H1 (cell line): ENCODE data around the gene EPS8L1. TPM values are rescaled to one million over a fixed set of nuclear protein-coding genes. Genes with fewer than 3 reads are reported as not detected.

Experiments used
- CTCF ChIA-PET: fragments of 300-600 bp; sonication (Branson Sonifier 250); formaldehyde crosslinking; loops from one replicate; lab custom pipeline; 2021; ENCODE audit not compliant: partially characterized antibody; lab: Charles Lee
- POLR2A ChIA-PET: fragments of 300-600 bp; sonication (Branson Sonifier 250); formaldehyde crosslinking; loops from one replicate; lab custom pipeline; 2021; ENCODE audit warnings: inconsistent platforms; ENCODE audit not compliant: partially characterized antibody; lab: Charles Lee
- DNase-seq, 2 experiments: peaks; one replicate each; pipeline versions ENCODE4 v3.0.0 to v3.0.0-alpha.2; 2010 to 2022; ENCODE audit warnings: low spot score in 2 of 2, low read depth in 1 of 2, mixed read lengths in 1 of 2
- FAIRE-seq: peaks from 2 replicates; lab custom pipeline; 2011; peaks lifted over from hg19 to GRCh38; lab: Jason Lieb, UNC
- H2AFZ ChIP-seq: 2 replicates; pipeline ENCODE4 v1.8.1; 2012; ENCODE audit warnings: low read length, inconsistent platforms
- H2AK5ac ChIP-seq: 2 replicates; pipeline ENCODE4 v1.6.1; 2013; ENCODE audit warnings: low read depth, low read length
- H2BK120ac ChIP-seq: replicated peaks from 2 replicates; pipeline ENCODE3; 2013; ENCODE audit warnings: low read depth, low read length, inconsistent platforms
- H2BK12ac ChIP-seq: 2 replicates; pipeline ENCODE4 v1.6.1; 2013; ENCODE audit warnings: low read depth, low read length
- H2BK15ac ChIP-seq: 2 replicates; pipeline ENCODE4 v1.6.1; 2013; ENCODE audit warnings: low read length
- H2BK20ac ChIP-seq: 2 replicates; pipeline ENCODE4 v1.6.1; 2013; ENCODE audit warnings: low read length
- H2BK5ac ChIP-seq: 2 replicates; pipeline ENCODE4 v1.6.1; 2013; ENCODE audit warnings: low read depth, low read length
- H3K14ac ChIP-seq: 2 replicates; pipeline ENCODE4 v1.6.1; 2013; ENCODE audit warnings: inconsistent platforms; ENCODE audit not compliant: insufficient read length
- H3K18ac ChIP-seq: 2 replicates; pipeline ENCODE4 v1.6.1; 2013; ENCODE audit warnings: low read length; ENCODE audit errors: extremely low read depth
- H3K23ac ChIP-seq: 2 replicates; pipeline ENCODE4 v1.6.1; 2013; ENCODE audit warnings: inconsistent platforms; ENCODE audit not compliant: insufficient read length
- H3K23me2 ChIP-seq: 2 replicates; pipeline ENCODE4 v1.6.1; 2013; ENCODE audit warnings: low read depth, low read length
- H3K27ac ChIP-seq: 2 replicates; pipeline ENCODE4 v1.6.1; 2011; ENCODE audit warnings: low read depth, low read length, inconsistent platforms
- H3K27me3 ChIP-seq, 4 experiments: replicated peaks in 1 of 4; 1 replicate in 1 of 4; 2 replicates in 3 of 4; pipeline versions ENCODE4 v1.6.1 to v1.8.1; 2011 to 2013; ENCODE audit warnings: low read length in 3 of 4, mild to moderate bottlenecking in 3 of 4, inconsistent platforms in 2 of 4, mixed read lengths in 2 of 4, moderate library complexity in 1 of 4; ENCODE audit not compliant: control insufficient read depth in 3 of 4, insufficient read depth in 3 of 4; ENCODE audit errors: extremely low read depth in 1 of 4
- H3K36me3 ChIP-seq, 4 experiments: 2 replicates each; pipeline versions ENCODE4 v1.6.1 to v1.8.1; 2011 to 2013; ENCODE audit warnings: mild to moderate bottlenecking in 4 of 4, low read length in 3 of 4, moderate library complexity in 2 of 4, control low read depth in 1 of 4, inconsistent platforms in 1 of 4; ENCODE audit not compliant: insufficient read depth in 4 of 4, control insufficient read depth in 2 of 4
- H3K4ac ChIP-seq: replicated peaks from 2 replicates; pipeline ENCODE3; 2013; ENCODE audit warnings: low read length, low read depth, mixed read lengths, inconsistent platforms; ENCODE audit not compliant: insufficient read length
- H3K4me1 ChIP-seq, 4 experiments: replicated peaks in 1 of 4; 1 replicate in 1 of 4; 2 replicates in 3 of 4; pipeline versions ENCODE4 v1.6.1 to v1.8.1; 2011 to 2013; ENCODE audit warnings: low read length in 3 of 4, inconsistent platforms in 2 of 4, mixed read lengths in 1 of 4; ENCODE audit not compliant: insufficient read depth in 4 of 4, control insufficient read depth in 3 of 4
- H3K4me2 ChIP-seq, 2 experiments: 2 replicates each; pipeline versions ENCODE4 v1.6.1 to v1.8.1; 2011 to 2013; ENCODE audit warnings: low read depth in 2 of 2, low read length in 2 of 2, control low read depth in 1 of 2, inconsistent platforms in 1 of 2, mild to moderate bottlenecking in 1 of 2; ENCODE audit not compliant: insufficient read depth in 1 of 2
- H3K4me3 ChIP-seq, 4 experiments: fragments of 200-600, 300-600 bp in 1 of 4; sonication (generic), shearing (Covaris generic), sonication (Bioruptor Twin) in 1 of 4; 2 replicates each; pipeline versions ENCODE4 v1.5.1 to v1.8.1; 2011 to 2016; ENCODE audit warnings: low read length in 4 of 4, low read depth in 3 of 4, control low read depth in 2 of 4, inconsistent platforms in 2 of 4, mild to moderate bottlenecking in 2 of 4, mixed read lengths in 1 of 4, moderate library complexity in 1 of 4; ENCODE audit not compliant: insufficient read depth in 2 of 4; ENCODE audit errors: extremely low read depth in 1 of 4
- H3K56ac ChIP-seq: replicated peaks from 2 replicates; pipeline ENCODE3; 2013; ENCODE audit warnings: low read depth, mild to moderate bottlenecking, mixed read lengths, low read length, inconsistent platforms; ENCODE audit not compliant: insufficient read length
- H3K79me1 ChIP-seq: 2 replicates; pipeline ENCODE4 v1.6.1; 2013; ENCODE audit warnings: low read depth, low read length, control low read depth
- H3K79me2 ChIP-seq, 2 experiments: 2 replicates each; pipeline versions ENCODE4 v1.6.1 to v1.8.1; 2012 to 2013; ENCODE audit warnings: low read length in 2 of 2, mild to moderate bottlenecking in 2 of 2, inconsistent platforms in 1 of 2; ENCODE audit not compliant: insufficient read depth in 2 of 2, control insufficient read depth in 1 of 2
- H3K9ac ChIP-seq, 4 experiments: replicated peaks in 1 of 4; 1 replicate in 1 of 4; 2 replicates in 3 of 4; pipeline versions ENCODE4 v1.6.1 to v1.8.1; 2011 to 2013; ENCODE audit warnings: low read depth in 3 of 4, low read length in 3 of 4, control low read depth in 2 of 4, mild to moderate bottlenecking in 2 of 4, moderate library complexity in 2 of 4, inconsistent platforms in 1 of 4; ENCODE audit errors: extremely low read depth in 1 of 4
- H3K9me3 ChIP-seq, 2 experiments: 2 replicates each; pipeline versions ENCODE4 v1.6.1 to v1.8.1; 2012 to 2013; ENCODE audit warnings: mild to moderate bottlenecking in 2 of 2, moderate library complexity in 2 of 2, control low read depth in 1 of 2, inconsistent platforms in 1 of 2, low read depth in 1 of 2, low read length in 1 of 2, mixed read lengths in 1 of 2; ENCODE audit not compliant: insufficient read depth in 2 of 2
- H4K20me1 ChIP-seq, 2 experiments: replicated peaks in 1 of 2; 2 replicates each; pipeline versions ENCODE3 to v1.8.1; 2011 to 2013; ENCODE audit warnings: inconsistent platforms in 2 of 2, low read length in 2 of 2, mild to moderate bottlenecking in 1 of 2; ENCODE audit not compliant: insufficient read depth in 2 of 2, control insufficient read depth in 1 of 2
- H4K5ac ChIP-seq: 2 replicates; pipeline ENCODE4 v1.6.1; 2013; ENCODE audit warnings: low read length, low read depth, mixed read lengths, inconsistent platforms; ENCODE audit not compliant: insufficient read length
- H4K8ac ChIP-seq: 2 replicates; pipeline ENCODE4 v1.8.0; 2013; ENCODE audit warnings: mild to moderate bottlenecking, moderate library complexity, low read length, inconsistent platforms; ENCODE audit not compliant: insufficient read depth; ENCODE audit errors: extremely low read depth
- H4K91ac ChIP-seq: replicated peaks from 2 replicates; pipeline ENCODE3; 2013; ENCODE audit warnings: low read length, mixed read lengths, inconsistent platforms; ENCODE audit not compliant: insufficient read length
- ATF2 ChIP-seq: IDR thresholded peaks from 2 replicates; pipeline ENCODE4 v1.6.1; 2012; ENCODE audit warnings: low read length, inconsistent platforms
- CBX5 ChIP-seq: fragments of 300-800, 300-1000 bp; sonication (generic); IDR thresholded peaks from 2 replicates; pipeline ENCODE4 v1.7.1; 2016; ENCODE audit warnings: antibody characterized with exemption, low read length, low read depth
- E2F6 ChIP-seq: IDR thresholded peaks from 2 replicates; pipeline ENCODE4 v1.6.1; 2012; ENCODE audit warnings: inconsistent platforms
- KDM4A ChIP-seq: IDR thresholded peaks from one replicate; pipeline ENCODE4 v1.7.1; 2012; ENCODE audit warnings: low read depth, mild to moderate bottlenecking, moderate library complexity, low read length, inconsistent platforms; ENCODE audit not compliant: severe bottlenecking
- PHF8 ChIP-seq: fragments of 200-600 bp; sonication (generic); conservative IDR thresholded peaks from 2 replicates; pipeline ENCODE4 v1.7.1; 2012; ENCODE audit warnings: low read depth, mild to moderate bottlenecking, inconsistent platforms, low read length, moderate library complexity
- RAD21 ChIP-seq, 2 experiments: IDR thresholded peaks in 1 of 2; conservative IDR thresholded peaks in 1 of 2; 2 replicates each; pipeline ENCODE4 v1.6.1; 2011; ENCODE audit warnings: low read depth in 2 of 2, low read length in 2 of 2, improper control_type of control experiment in 1 of 2, inconsistent platforms in 1 of 2, mild to moderate bottlenecking in 1 of 2, moderate library complexity in 1 of 2
- SUZ12 ChIP-seq: fragments of 200-600 bp; sonication (generic); IDR thresholded peaks from 2 replicates; pipeline ENCODE4 v1.6.1; 2012; ENCODE audit warnings: mild to moderate bottlenecking, inconsistent platforms, low read length, moderate library complexity, mixed read lengths
- TBP ChIP-seq: IDR thresholded peaks from 2 replicates; pipeline ENCODE4 v1.6.1; 2011; ENCODE audit warnings: low read depth, low read length, improper control_type of control experiment
- WGBS, 2 experiments: shearing (Covaris generic) in 1 of 2; methylation state at CpG; one replicate each; pipeline versions ENCODE4 v1.1.6 to v1.1.7; 2013 to 2015; ENCODE audit warnings: low lambda C conversion rate in 2 of 2, mixed read lengths in 2 of 2, inconsistent platforms in 1 of 2, low coverage in 1 of 2, missing lambda C conversion rate in 1 of 2; ENCODE audit not compliant: insufficient replicate concordance in 2 of 2, insufficient coverage in 1 of 2, insufficient read length in 1 of 2; ENCODE audit errors: extremely low coverage in 1 of 2, missing lambda C conversion rate in 1 of 2; 5-methylcytosine and 5-hydroxymethylcytosine counted together
- polyA plus RNA-seq, 7 experiments: library from polyadenylated mRNA; depleted of rRNA in 3 of 7; stranded (reverse) in 5 of 7; unstranded in 2 of 7; fragments of >200 nt in 5 of 7; fragments of 200-250 nt in 2 of 7; gene quantifications; 1 replicate in 5 of 7; 2 replicates in 1 of 7; 4 replicates in 1 of 7; pipeline versions ENCODE4 v1.2.1 to v1.2.3, GENCODE V29; 2011 to 2013; ENCODE audit warnings: missing spikeins in 2 of 7, mixed read lengths in 2 of 7
- total RNA-seq: library from RNA; stranded (reverse); fragmentation: NEBNext Ultra II Directional; extraction: Animal tissue kit (Norgen Biotek cat#: 25700); gene quantifications from 2 replicates; pipeline ENCODE4 v1.2.1, GENCODE V29; 2021

EPS8L1 gene
- total and polyA plus RNA-seq, 2 of the 8 experiments (the other 6 are each of a cell fraction or from before 2014, with no cell fraction given) = 19.8 to 30.2 TPM

- no peak overlapping the region for H2AK5ac ChIP-seq
- H4K20me1 ChIP-seq = peaks cover 7 to 8% of the 10 kb centered on the region in 2 experiments
- no peak overlapping the region for H3K9ac ChIP-seq
- no peak overlapping the region for H4K5ac ChIP-seq
- DNase-seq (no peak), FAIRE-seq (no peak)
- no peaks in the 10 kb centered on the region for H3K27me3 ChIP-seq
- no peak overlapping the region for H3K18ac ChIP-seq
- H3K23me2 ChIP-seq = no peaks in the 10 kb centered on the region; the same call in 1 of the 2 replicates
- no peaks in the 10 kb centered on the region; the same call in 1 of the 2 replicates for H3K79me1 ChIP-seq
- ChIA-PET POLR2A (interaction anchor here (0.5 kb wide), 1 partner anchor 45 kb away, joined by 3 read pairs; no protein-coding TSS in a partner anchor), CTCF (interaction anchor here (0.6 to 2.4 kb wide), 5 partner anchors 14 to 168 kb away, joined by 3 to 7 read pairs (median 3); no protein-coding TSS in a partner anchor)
- H3K79me2 ChIP-seq = no peaks in the 10 kb centered on the region
- H2BK20ac ChIP-seq = no peak overlapping the region
- no peak overlapping the region for H2BK5ac ChIP-seq
- H3K27ac ChIP-seq = no peak overlapping the region
- H3K36me3 ChIP-seq = peaks cover 8 to 59% (median 28%) of the 10 kb centered on the region in 4 experiments; a peak in 6 of 8 replicates
- H3K4me1 ChIP-seq = no peaks in the 10 kb centered on the region
- no peak overlapping the region for H2BK120ac ChIP-seq
- H2BK15ac ChIP-seq = no peak overlapping the region
- WGBS, 2 experiments = 94% methylated on average over 23 of the region's 25 CpGs; no CpG with 5 or more reads in 1 of the 2 experiments
- H3K4ac ChIP-seq = no peak overlapping the region
- H4K8ac ChIP-seq = no peak overlapping the region
- no peak overlapping the region for H3K23ac ChIP-seq
- no peaks in the 10 kb centered on the region for H3K9me3 ChIP-seq
- no peak overlapping the region for H3K14ac ChIP-seq
- no peak overlapping the region for H3K4me3 ChIP-seq
- no peak overlapping the region for H2BK12ac ChIP-seq
- no peak overlapping the region for H2AFZ ChIP-seq
- H3K4me2 ChIP-seq = no peak overlapping the region
- no peak overlapping the region for H4K91ac ChIP-seq
- H3K56ac ChIP-seq = no peak overlapping the region
- TF ChIP-seq TBP (no peak), KDM4A (no peak), SUZ12 (no peak), E2F6 (no peak), ATF2 (no peak), CBX5 (no peak), RAD21 (IDR thresholded peaks at IDR 0.05 in 1 of 2, conservative IDR thresholded peaks at IDR 0.05 in 1 of 2; ENCODE audit: low read depth in 2 of 2, low read length in 2 of 2) (no peak), PHF8 (no peak)
Observed at GRCh38 chr19:55050749-55051532, 24.7 kb upstream of the EPS8L1 start.
